HepG2 (cell line): Measurements from ENCODE around the gene SBNO1. TPM values are rescaled to one million over a fixed set of nuclear protein-coding genes. Genes with fewer than 3 reads are reported as not detected.

ENCODE experiments used
- AHDC1 ChIP-seq: sonication (generic); formaldehyde crosslinking; IDR thresholded peaks from 2 replicates; pipeline ENCODE4 v1.5.1; 2020; ENCODE audit warnings: mild to moderate bottlenecking, missing genetic modification reagents, borderline replicate concordance
- CERS6 ChIP-seq: sonication (generic); formaldehyde crosslinking; IDR thresholded peaks from 2 replicates; pipeline ENCODE4 v1.5.0; 2020; ENCODE audit warnings: missing genetic modification reagents
- GABPB1 ChIP-seq: IDR thresholded peaks from 2 replicates; pipeline ENCODE4 v1.6.1; 2016; ENCODE audit warnings: mild to moderate bottlenecking, missing genetic modification reagents, moderate library complexity, missing compliant biosample characterization
- HES4 ChIP-seq: sonication (generic); formaldehyde crosslinking; IDR thresholded peaks from 2 replicates; pipeline ENCODE4 v1.9.0; 2021; ENCODE audit warnings: mild to moderate bottlenecking, missing genetic modification reagents, borderline replicate concordance
- HNRNPK ChIP-seq: fragments of 200-400 bp; formaldehyde crosslinking; IDR thresholded peaks from 2 replicates; pipeline ENCODE4 v1.6.1; 2018; ENCODE audit warnings: low read length, low read depth, moderate library complexity, mild to moderate bottlenecking; ENCODE audit not compliant: poor library complexity, severe bottlenecking
- HNRNPLL ChIP-seq: fragments of 200-400 bp; formaldehyde crosslinking; IDR thresholded peaks from 2 replicates; pipeline ENCODE4 v1.6.1; 2017; ENCODE audit warnings: mild to moderate bottlenecking, low read depth, low read length; ENCODE audit not compliant: poor library complexity, severe bottlenecking
- HOXA5 ChIP-seq: sonication (generic); formaldehyde crosslinking; IDR thresholded peaks from 2 replicates; pipeline ENCODE4 v1.4.0; 2020; ENCODE audit warnings: missing genetic modification reagents
- JUN ChIP-seq: sonication (generic); formaldehyde crosslinking; IDR thresholded peaks from 2 replicates; pipeline ENCODE4 v1.4.0; 2020; ENCODE audit warnings: mild to moderate bottlenecking, missing genetic modification reagents
- MTA3 ChIP-seq: sonication (generic); formaldehyde crosslinking; IDR thresholded peaks from 2 replicates; pipeline ENCODE4 v1.4.0; 2020; ENCODE audit warnings: missing genetic modification reagents
- PLSCR1 ChIP-seq: sonication (generic); formaldehyde crosslinking; IDR thresholded peaks from 2 replicates; pipeline ENCODE4 v1.5.0; 2020; ENCODE audit warnings: missing genetic modification reagents, mild to moderate bottlenecking, borderline replicate concordance
- SRY ChIP-seq: sonication (generic); formaldehyde crosslinking; IDR thresholded peaks from 2 replicates; pipeline ENCODE4 v1.8.0; 2022; ENCODE audit warnings: mild to moderate bottlenecking, missing genetic modification reagents
- TERF1 ChIP-seq: sonication (generic); formaldehyde crosslinking; IDR thresholded peaks from 2 replicates; pipeline ENCODE4 v1.8.0; 2022; ENCODE audit warnings: mild to moderate bottlenecking, missing genetic modification reagents, moderate library complexity
- TFE3 ChIP-seq: IDR thresholded peaks from 2 replicates; pipeline ENCODE4 v1.6.1; 2016
- THAP8 ChIP-seq: sonication (generic); formaldehyde crosslinking; IDR thresholded peaks from 2 replicates; pipeline ENCODE4 v1.5.1; 2020; ENCODE audit warnings: missing genetic modification reagents, mild to moderate bottlenecking, borderline replicate concordance
- ZNF232 ChIP-seq: sonication (generic); formaldehyde crosslinking; IDR thresholded peaks from 2 replicates; pipeline ENCODE4 v1.4.0; 2020; ENCODE audit warnings: missing genetic modification reagents, borderline replicate concordance
- ZNF331 ChIP-seq: sonication (generic); formaldehyde crosslinking; IDR thresholded peaks from 2 replicates; pipeline ENCODE4 v1.4.0; 2020; ENCODE audit warnings: missing genetic modification reagents
- ZNF33A ChIP-seq: sonication (generic); formaldehyde crosslinking; IDR thresholded peaks from 2 replicates; pipeline ENCODE4 v1.5.1; 2020; ENCODE audit warnings: missing genetic modification reagents, mild to moderate bottlenecking, moderate library complexity, borderline replicate concordance
- ZNF724P ChIP-seq: sonication (generic); formaldehyde crosslinking; IDR thresholded peaks from 2 replicates; pipeline ENCODE4 v1.8.0; 2022; ENCODE audit warnings: missing genetic modification reagents, borderline replicate concordance
- polyA plus RNA-seq, 8 experiments: library from polyadenylated mRNA; depleted of rRNA in 3 of 8; stranded (reverse) in 7 of 8; unstranded in 1 of 8; fragments of >200 nt; fragmentation: Illumina TruSeq in 4 of 8; extraction: Trizol in 4 of 8; gene quantifications; 2 replicates each; pipeline versions ENCODE4 v1.2.1 to v1.2.3, GENCODE V29; 2011 to 2016; ENCODE audit warnings: low read depth in 4 of 8, missing spikeins in 1 of 8, mixed read lengths in 1 of 8; ENCODE audit not compliant: insufficient read depth in 1 of 8
- total RNA-seq, 5 experiments: library from RNA; depleted of rRNA; stranded (reverse); fragments of >200 nt; fragmentation: Illumina TruSeq; extraction: Trizol; gene quantifications; 2 replicates each; pipeline ENCODE4 v1.2.3, GENCODE V29; 2016; ENCODE audit warnings: low read depth in 1 of 5

Gene SBNO1
- total and polyA plus RNA-seq, 2 of the 13 experiments (the other 11 are each of a cell fraction or from before 2014, with no cell fraction given) = 10.9 to 40.2 TPM

GRCh38 chr12:123293178-123293760 is 71.4 kb downstream of the SBNO1 start (continued):
- TF ChIP-seq AHDC1 (CRISPR knock-in tag) (peak; percentile 60; the same call in 1 of the 2 replicates), PLSCR1 (no peak), HNRNPLL (no peak), ZNF724P (CRISPR knock-in tag) (no peak), SRY (CRISPR knock-in tag) (no peak), GABPB1 (CRISPR knock-in tag) (peak; percentile 22; the same call in 1 of the 2 replicates), HNRNPK (no peak), HOXA5 (CRISPR knock-in tag) (no peak), THAP8 (CRISPR knock-in tag) (no peak), ZNF331 (CRISPR knock-in tag) (peak; percentile 61), TFE3 (CRISPR knock-in tag) (peak; percentile 18; the same call in 1 of the 2 replicates), JUN (no peak), HES4 (CRISPR knock-in tag) (no peak), TERF1 (no peak), ZNF33A (CRISPR knock-in tag) (no peak), MTA3 (no peak), ZNF232 (CRISPR knock-in tag) (no peak), CERS6 (CRISPR knock-in tag) (no peak)
